HG03457 (cell line): ENCODE results near the gene NEB.
"Not testable (repeated sequence)": the region's sequence is repeated elsewhere in the genome, so short reads cannot be mapped to it uniquely, and the experiment has no call there.

Source experiments
- ATAC-seq: cut with Tn5 transposase; IDR thresholded peaks from one replicate; pipeline ENCODE4 v1.9.1; 2021; ENCODE audit warnings: moderate number of reproducible peaks; ENCODE audit not compliant: unreplicated experiment

The NEB gene

DNA sequence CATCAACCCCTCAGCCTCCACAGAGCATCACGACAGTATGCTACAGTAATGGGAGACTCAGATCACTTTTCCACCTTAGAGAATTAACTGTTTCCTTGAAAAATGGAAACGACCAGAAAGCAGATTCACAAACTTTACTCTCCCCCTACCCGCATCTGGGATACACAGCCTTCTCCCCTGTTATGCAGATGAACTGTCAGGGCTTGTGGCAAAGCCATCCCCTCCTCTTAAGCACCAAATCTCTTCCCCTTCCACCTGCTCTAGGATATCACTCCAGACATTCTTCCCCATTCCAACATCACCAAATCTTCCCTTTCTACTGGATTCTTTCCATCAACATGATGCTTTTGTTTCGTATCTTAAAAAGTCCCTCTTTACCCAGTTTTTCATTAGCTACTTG is 26.4 kb downstream of the NEB start:
- ATAC-seq = no peak

DNA sequence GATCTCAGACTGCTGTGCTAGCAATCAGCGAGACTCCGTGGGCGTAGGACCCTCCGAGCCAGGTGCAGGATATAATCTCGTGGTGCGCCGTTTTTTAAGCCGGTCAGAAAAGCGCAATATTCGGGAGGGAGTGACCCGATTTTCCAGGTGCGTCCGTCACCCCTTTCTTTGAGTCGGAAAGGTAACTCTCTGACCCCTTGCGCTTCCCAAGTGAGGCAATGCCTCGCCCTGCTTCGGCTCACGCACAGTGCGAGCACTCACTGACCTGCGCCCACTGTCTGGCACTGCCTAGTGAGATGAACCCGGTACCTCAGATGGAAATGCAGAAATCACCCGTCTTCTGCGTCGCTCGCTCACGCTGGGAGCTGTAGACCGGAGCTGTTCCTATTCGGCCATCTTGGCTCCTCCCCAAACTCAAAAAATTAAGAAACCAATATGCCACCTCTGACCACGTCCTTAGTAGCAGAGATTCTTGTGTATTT is 29.8 kb downstream of the NEB start:
- ATAC-seq = not testable (repeated sequence)

DNA sequence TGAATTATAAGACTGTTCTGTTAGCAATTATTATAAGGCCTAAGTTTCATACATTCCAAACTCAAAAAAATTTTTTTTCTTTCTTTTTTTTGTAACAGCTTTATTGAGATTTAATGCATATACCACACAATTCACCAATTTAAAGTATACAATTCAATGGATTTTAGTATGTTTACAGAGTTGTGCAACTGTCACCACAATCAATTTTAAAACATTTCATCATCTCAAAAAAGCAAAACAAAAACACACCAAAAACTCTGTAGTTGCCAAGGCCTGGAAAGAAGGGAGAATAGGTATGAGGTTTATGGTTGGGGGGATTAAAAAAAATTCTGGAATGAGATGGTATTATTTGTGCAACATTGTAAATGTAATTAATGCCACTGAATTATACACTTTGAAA is 36.1 kb downstream of the NEB start:
- ATAC-seq = not testable (repeated sequence)

DNA sequence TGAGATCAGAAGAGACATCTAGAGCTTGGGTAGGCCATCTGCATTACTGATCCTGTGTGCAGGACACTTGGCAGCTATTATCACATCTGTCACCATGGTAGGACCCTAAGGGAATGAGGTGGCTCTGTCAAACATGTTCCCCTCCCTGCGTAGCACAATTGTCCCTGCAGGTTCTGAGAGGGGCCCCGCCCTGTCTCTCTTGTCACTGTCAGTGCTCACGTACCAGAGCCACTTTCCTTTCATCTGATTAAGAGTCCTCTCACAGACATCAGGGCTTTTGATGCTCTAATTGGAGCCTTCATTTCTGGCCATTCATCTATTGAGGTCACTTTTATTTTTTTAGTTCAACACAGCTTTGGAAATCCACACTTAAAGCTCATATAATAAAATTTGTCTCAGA is 38.5 kb downstream of the NEB start:
- ATAC-seq = no peak

DNA sequence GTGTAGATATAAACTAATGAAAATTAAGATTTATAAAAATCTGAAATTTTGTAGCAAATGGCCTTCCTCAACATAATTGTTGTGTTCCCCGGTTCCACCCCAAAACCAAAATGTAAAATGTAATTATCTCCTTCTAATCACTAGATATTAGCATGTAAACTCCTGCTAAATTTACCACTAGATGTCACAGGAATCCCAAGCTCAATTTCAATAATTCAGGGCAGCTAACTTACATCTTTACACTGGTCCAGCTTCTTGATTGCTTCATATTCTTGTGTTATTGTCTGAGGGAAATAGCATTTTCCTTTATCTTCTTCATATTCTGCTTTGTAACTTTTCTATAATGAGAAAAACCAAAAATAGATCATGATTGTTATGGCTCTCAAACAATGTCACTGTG is 42.6 kb downstream of the NEB start:
- ATAC-seq = no peak

DNA sequence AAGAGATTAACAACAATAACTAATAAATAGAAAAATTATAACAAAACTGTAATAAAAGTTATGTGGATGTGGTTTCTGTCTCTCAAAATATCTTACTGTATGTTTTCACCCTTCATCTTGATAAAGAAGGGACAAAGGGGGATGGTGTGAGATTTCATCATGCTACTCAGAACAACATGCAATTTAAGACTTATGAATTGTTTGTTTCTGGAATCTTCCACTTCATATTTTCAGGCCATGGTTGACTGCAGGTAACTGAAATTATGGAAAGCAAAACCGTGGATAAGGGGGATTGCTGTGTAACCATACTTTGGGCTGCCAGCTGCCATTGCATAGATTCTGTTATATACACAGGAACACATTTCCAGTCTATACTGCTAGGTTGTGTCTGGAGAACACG is 45.6 kb downstream of the NEB start:
- ATAC-seq = no peak

DNA sequence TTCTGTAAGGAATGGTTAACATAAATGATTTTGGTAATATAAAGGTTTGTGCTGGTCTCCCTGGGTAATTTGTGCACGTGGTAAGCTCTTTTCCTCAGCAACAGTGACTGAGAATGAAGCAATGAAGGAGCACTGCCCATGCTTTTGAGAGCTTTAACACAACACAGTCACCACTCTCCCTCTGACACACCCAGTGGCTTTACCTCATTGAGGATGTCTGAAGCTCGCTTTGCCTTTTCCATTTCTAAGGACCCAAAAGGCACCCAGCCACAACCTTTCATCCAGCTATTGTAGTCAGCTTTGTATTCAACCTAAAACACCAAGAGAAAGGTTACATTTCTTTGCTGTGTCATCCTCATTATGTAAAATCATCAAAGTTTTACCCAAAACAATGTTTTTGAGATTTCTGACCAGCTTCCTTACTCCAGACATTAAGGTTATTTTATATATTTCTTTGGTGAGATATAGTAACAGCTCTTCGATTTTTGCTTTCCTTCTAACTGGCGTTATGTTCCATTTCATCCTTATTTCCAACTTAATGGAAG is 51.7 kb downstream of the NEB start:
- ATAC-seq = no peak

DNA sequence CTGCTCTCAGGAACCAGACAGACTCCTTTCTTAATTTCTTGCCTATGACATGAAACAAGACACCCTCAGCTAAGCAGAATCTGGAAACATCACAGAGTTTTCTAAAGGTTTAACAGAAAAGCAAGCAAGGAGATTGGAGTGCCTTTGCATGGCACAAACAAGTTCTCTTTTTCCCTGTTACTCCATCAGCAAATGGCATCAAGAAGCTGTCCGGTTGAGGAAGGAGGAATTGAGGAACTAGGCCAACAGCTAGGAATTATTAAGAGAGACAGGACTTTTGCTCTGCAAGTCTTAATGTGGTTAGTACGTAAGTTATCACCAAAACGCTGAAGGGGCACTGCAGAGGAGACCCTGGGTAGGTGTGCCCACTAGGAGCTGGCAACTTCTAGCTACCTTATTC is 53.2 kb downstream of the NEB start:
- ATAC-seq = no peak

DNA sequence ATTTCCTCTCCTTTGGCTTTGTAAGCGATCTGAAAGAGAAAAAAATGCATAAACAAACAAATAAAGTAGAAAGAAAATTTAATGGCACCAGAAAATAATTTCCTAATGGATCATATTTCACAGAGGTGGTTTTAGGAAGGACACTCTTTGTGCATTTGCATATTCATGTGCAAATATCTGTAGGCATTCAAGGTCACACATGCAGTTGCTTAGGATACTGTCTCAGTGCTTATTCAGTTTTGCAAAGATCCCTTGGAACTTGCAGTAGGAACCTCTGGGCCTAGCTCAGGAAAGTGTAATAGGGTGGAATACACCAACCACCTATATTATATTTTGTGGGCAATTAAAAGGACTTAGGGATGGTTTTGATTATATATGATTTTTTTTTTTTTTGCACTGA is 54.3 kb downstream of the NEB start:
- ATAC-seq = no peak

DNA sequence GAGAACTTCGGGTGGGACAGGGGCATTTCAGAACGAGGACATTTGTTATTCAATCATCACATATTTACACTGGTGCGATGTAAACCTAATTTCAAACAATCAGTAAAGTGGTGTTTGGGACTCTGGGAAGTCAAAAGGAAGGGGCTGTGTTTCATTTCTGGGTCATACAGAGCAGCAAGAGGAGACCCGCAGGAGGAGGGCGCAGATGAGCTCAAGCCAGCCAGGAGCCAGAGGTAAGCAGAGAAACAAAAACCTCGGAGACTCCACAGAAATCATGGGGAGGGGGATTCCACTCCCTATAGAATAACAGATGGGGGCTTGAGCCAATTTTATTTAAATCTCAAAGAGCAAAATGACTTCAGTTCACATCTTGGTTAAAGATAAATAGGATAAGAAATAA is 55.4 kb downstream of the NEB start:
- ATAC-seq = no peak

DNA sequence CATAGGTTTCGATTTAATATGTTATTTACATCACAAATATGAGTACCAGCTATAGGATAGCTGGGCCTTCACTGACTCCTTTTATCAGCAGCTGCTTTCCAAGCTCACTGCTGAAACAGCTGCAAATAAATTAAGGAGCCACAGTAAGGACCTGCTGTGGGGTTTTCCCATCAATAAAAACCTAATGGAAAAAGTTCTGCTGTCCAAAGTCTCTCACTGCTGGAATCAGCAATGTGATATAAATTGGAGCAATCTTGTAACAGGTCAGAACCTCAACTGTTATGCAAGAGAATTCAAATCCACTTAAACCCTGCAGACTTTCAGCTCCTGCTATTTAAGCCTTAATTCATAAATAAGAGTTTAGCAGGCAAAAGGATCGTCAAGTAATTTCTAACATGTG is 61.3 kb downstream of the NEB start:
- no peak for ATAC-seq

DNA sequence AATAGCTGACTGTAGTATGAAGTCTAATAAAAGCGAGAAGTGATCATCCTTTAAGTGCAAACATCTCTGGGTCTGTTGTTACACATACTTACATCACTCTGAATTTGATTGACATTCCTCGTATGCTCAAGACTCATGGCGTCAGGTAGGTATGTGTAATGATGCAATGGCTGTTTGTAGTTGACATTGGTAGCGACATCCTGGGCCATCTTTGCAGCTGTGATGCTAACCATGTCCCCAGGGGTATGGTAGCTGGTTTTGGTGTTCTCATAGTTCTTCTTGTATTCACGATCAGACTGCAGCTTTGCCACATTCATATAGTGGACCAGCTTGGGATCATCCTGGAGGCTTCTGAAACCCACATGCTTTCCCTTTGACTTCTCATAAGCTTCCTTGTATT is 62.0 kb downstream of the NEB start:
- ATAC-seq = no peak

DNA sequence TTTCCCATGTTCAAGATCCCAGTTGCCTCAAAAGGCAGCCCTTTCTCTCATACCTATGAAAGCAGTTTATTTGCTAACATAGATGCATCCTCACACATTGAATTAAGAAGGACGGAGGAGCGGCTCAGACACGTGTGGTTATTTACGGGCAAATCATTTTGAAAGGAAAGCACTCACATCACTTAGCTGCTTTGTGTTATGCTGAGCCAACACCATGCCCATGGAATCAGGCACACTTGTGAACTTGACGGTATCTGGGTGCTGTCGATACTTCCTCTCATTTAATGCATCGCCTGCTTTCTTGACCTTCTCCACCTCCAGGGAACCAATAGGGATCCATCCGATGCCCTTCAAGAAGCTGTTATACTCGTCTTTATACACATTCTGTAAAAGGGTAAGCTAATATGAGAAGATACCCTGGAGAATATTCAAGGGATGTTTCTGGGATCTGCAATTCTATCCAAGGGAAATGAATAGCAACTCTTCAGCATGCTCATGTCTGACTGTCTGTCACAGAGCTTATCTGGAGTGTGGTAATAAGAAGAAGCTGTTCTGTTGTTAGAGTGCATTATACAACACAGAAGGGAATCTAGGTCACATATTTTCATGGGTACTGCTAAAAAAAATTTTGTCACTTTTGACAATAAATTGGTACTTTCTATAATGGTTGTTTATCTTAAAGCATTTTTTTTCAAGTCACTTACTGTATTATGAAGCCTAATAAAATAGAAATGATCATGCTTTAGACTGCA is 63.3 kb downstream of the NEB start:
- ATAC-seq = no peak

DNA sequence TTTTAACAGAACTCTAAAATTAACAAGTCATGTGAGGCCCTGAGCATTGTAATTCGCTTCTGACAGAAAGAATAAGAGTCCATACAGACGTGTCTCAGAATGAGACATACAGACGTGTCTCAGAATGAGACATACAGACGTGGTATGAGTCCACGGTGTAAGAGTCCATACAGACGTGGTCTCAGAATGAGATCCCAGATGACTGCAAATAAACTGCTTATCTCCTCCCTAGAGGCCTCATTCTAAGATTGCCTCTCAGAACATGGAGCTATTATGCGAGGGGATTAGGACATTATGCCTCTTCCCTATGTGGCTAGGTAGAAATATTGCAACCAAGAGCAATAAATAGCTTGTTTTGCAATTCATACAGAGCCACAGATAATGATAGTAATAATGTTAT is 63.9 kb downstream of the NEB start:
- no peak for ATAC-seq

DNA sequence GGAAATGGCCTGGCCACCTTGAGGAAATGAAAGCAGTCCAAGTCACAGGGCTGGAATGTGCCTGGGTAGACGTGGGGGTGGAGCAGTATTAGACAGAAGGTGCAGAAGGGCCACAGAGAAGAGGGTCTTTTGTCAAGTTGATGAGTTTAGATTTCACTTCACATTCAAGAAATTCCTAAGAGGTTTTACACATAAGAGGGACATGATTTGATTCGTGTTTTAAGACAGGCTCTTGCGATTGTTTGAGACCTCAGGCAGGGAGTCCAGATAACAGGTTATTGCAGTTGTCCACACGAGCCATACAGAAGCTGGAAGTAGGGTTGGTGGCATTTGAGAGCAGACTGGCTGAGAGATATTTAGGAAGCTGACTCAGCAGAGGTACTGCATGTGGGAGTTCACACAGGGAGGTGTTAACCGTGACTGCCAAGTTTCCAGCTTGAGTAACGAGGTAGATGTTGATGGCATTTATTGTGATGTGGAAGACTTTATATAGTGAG is 64.6 kb downstream of the NEB start:
- ATAC-seq = no peak

DNA sequence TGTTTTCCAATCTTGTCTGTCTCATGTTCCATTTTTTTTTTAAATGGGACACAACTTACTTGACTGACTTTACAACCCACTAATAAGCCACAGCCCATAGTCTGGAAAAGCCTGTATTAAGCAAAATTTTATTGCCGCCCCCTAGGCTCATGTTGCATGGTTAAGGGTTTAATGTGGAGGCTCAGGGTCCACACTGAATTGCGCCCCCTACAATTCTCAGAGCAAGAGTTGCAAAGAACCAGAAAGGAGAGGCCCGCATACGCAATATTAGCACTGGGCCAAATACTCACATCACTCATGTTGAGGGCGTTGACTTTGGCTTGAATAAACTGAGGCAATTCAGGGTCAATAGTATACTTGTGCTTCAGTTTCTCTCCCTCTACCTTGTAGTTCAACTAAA is 65.5 kb downstream of the NEB start:
- no peak for ATAC-seq

DNA sequence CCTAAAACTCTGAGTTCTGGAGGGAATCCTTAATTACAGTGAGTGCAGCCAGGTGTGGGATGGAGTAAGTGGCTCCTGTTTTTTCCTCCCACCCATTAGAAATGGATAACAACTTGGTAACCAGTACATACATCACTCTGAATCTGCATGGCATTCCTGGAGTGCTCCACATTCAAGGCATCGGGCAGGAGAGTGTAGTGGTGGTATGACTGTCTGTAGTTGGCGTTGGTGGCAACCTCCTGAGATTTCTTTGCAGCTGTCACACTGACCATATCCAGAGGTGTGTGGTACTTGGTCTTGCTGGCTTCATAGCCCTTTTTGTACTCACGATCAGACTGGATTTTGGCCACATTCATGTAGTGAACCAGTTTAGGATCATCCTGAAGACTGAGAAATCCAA is 68.3 kb downstream of the NEB start:
- no peak for ATAC-seq

DNA sequence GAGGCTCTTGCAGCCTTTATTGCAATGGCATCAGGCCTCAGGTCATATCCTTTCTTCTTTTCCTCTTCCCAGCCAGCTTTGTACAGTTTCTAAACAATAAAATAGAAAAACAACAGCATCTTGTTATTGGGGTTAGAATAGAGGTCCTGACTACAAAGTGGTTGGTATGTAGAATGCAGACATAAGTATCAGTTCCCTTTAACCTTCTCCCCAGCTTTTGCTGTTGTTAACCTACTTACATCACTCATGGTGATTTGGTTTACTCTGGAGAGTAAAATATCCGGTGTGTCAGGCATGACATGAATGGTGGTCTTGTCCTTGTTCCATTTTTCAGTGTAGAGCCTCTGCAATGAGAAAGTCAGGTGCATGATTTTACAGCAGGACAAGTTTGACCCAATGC is 69.8 kb downstream of the NEB start:
- ATAC-seq = no peak

DNA sequence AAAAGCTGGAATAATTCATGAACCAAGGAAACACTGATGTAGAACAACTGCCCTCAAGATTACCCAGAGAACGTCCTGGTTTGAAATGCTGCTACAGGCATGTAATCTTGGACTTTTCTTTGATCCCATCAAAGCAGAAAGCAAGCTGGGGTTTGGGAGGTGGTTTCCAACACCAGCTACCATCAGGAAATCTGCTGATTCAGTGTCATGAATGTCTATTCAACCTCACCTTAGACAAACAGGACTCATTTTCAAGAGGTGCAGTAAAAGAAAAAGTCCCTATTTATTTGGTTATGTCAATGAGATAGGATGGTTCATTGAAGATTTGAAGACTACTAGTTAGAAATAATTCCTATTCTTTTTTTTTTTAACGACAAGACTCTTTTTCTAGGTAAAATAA is 72.7 kb downstream of the NEB start:
- no peak for ATAC-seq

DNA sequence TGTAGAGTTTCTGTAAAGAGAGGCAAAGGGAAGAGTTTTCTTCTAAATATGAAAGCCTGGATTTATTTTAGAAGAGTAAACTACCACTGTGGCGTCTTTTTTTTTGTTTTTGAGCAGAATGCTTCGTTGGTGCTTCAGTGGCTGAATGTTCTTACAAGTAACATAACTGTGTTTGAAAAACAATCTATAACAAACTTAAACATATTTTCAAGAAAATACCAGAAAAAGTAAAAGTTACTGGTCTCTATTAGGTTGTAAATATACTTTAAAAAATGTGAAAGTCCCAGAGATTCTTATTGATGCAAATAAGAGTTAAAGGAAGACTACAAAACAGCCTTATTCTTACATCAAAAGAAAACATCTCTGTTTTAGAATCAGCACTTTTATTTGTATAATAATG is 76.2 kb downstream of the NEB start:
- no peak for ATAC-seq

DNA sequence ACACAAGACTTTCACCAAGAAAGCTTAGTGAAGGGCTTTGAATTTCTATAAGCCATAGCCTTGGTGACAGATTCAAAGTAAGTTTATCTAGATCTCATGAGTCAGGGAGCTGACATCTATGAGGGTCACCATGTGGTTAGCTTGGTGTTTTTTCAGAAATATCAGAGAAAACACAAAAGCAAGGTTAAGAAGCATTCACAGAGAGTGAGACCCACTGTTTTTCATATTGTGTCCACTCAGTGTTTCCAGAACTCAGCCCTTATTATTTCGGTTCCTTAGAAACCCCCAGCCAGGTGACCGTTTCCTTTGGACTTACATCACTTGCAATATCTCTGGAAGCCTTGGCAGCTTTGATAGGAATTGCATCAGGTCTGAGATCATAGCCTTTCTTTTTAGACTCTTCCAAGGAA is 76.6 kb downstream of the NEB start:
- ATAC-seq = no peak

DNA sequence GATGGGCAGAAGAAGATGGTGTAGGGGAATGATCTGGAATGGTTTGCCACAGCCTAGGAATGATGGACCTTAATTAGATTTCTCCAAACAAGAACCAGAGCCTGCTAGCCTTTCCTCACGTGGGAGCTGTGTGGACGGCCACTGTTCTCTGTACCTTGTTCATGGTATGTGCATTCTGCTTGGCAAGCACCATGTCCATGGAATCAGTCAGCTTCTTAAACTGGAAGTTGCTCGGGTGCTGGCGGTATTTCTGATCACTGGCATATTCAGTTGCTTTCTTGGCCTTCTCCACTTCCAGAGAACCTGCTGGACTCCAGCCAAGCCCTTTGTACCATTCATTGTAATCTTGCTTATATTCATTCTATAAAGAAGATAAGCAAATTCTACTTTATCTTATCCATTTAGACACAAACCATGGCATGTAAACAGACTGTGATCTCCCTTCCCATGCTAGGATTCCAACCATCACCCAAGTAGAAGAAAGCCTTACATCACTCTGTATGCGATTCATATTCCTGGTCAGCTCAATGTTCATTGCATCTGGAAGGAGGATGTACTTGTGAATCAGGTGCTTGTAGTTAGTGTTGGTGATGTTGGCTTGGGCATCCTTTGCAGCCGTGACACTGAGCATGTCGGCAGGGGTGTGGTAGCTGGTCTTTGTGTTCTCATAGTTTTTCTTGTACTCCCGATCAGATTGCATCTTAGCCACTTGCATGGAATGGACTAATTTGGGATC is 78.4 kb downstream of the NEB start:
- ATAC-seq = no peak
